OCI-LY1 (cell line): ENCODE measurements around the gene MAN1C1.
A peak's percentile ranks its signal among the peaks of the same experiment; 100 is the strongest.

Source experiments
- EZH2 ChIP-seq: fragments of 200-600 bp; sonication (generic), shearing (Covaris generic); IDR thresholded peaks from 2 replicates; pipeline ENCODE4 v1.8.0; 2017; ENCODE audit warnings: borderline replicate concordance, mixed run types, mild to moderate bottlenecking, antibody characterized with exemption, low read length, moderate library complexity, mixed read lengths
- TF ChIP-seq, protein P1 (sequence below): fragments of 200-600 bp; sonication (generic), shearing (Covaris generic); IDR thresholded peaks from 2 replicates; pipeline ENCODE4 v1.5.1; 2017; ENCODE audit warnings: mild to moderate bottlenecking, antibody characterized with exemption, low read length, moderate library complexity, mixed read lengths

DNA sequence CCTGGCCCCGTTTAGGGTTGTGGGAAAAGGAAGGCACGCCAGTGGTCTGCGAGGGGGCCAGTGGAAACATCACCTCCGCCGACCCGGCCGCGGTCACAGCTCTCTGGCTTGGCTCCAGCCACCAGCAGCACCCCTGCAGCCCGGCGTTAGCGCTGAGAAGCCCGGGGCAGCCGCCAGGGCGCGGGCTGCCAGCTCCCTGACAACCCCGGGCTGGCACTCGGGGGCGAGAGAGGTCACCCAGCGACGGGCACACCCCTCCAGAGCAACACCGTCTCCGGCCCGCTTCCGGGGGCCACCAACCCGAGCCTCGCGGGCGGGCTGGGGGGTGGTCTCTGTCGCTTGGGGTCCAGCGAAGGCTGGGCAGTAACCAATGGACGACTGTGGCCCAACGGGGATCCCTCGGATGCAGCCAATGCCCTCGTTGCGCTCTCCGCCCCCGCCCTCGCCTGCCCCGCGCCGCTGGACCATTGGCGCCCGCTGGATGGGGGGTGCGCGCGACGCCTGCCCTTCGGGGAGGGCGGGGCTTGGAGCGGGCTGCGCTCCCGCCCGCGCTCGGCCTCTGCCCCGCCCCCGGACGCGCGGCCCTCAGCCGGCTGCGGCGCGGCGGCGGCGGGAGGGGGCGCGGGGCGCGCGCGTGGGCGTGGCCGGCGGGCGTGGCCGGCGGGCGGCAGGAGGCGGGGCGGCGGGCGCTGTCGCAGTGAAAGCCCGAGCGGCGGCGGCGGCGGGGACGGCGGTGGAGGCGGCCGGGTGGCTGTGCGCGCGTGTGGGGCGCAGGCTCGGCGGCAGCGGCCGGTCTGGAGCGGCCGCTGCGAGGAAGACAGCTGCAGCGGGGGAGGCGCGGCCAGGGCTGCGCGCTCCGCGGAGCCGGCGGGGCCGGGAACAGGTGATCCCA is at the start of gene MAN1C1:
- TF ChIP-seq, protein P1, sequence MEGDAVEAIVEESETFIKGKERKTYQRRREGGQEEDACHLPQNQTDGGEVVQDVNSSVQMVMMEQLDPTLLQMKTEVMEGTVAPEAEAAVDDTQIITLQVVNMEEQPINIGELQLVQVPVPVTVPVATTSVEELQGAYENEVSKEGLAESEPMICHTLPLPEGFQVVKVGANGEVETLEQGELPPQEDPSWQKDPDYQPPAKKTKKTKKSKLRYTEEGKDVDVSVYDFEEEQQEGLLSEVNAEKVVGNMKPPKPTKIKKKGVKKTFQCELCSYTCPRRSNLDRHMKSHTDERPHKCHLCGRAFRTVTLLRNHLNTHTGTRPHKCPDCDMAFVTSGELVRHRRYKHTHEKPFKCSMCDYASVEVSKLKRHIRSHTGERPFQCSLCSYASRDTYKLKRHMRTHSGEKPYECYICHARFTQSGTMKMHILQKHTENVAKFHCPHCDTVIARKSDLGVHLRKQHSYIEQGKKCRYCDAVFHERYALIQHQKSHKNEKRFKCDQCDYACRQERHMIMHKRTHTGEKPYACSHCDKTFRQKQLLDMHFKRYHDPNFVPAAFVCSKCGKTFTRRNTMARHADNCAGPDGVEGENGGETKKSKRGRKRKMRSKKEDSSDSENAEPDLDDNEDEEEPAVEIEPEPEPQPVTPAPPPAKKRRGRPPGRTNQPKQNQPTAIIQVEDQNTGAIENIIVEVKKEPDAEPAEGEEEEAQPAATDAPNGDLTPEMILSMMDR: peak; percentile 39
- no peak for TF ChIP-seq EZH2
